Keratinocyte (primary cell): ENCODE results near the gene BMPER. TPM values are rescaled to one million over a fixed set of nuclear protein-coding genes. Genes with fewer than 3 reads are reported as not detected.

Experiments used
- DNase-seq: peaks from one replicate; pipeline ENCODE4 v3.0.0-alpha.2; 2011; ENCODE audit warnings: low read depth, missing footprints, low spot score
- FAIRE-seq: peaks from 2 replicates; lab custom pipeline; 2011; peaks lifted over from hg19 to GRCh38; lab: Jason Lieb, UNC
- H2AFZ ChIP-seq: 2 replicates; pipeline ENCODE4 v1.6.0; 2012; ENCODE audit warnings: low read length, control low read depth, inconsistent platforms; ENCODE audit not compliant: control insufficient read depth
- H3K27ac ChIP-seq: 2 replicates; pipeline ENCODE4 v1.5.1; 2011; ENCODE audit warnings: low read length; ENCODE audit not compliant: control insufficient read depth, insufficient read depth
- H3K27me3 ChIP-seq: 3 replicates; pipeline ENCODE4 v1.6.0; 2011; ENCODE audit warnings: low read length; ENCODE audit not compliant: control insufficient read depth, insufficient read depth; ENCODE audit errors: extremely low read depth
- H3K36me3 ChIP-seq, 2 experiments: 2 replicates in 1 of 2; 3 replicates in 1 of 2; pipeline ENCODE4 v1.5.1; 2011; ENCODE audit warnings: low read length in 2 of 2, mild to moderate bottlenecking in 1 of 2; ENCODE audit not compliant: control insufficient read depth in 2 of 2, insufficient read depth in 2 of 2; ENCODE audit errors: extremely low read depth in 1 of 2
- H3K4me1 ChIP-seq: 3 replicates; pipeline ENCODE4 v1.5.1; 2011; ENCODE audit warnings: low read length; ENCODE audit not compliant: control insufficient read depth, insufficient read depth; ENCODE audit errors: extremely low read depth
- H3K4me2 ChIP-seq: 3 replicates; pipeline ENCODE4 v1.6.0; 2011; ENCODE audit warnings: low read depth, low read length; ENCODE audit not compliant: control insufficient read depth, insufficient read depth; ENCODE audit errors: extremely low read depth
- H3K4me3 ChIP-seq, 3 experiments: fragments of 200-600 bp in 1 of 3; sonication (generic) in 1 of 3; 2 replicates in 2 of 3; 3 replicates in 1 of 3; pipeline ENCODE4 v1.5.1; 2011 to 2016; ENCODE audit warnings: low read length in 3 of 3, mild to moderate bottlenecking in 3 of 3, control low read depth in 2 of 3, inconsistent platforms in 1 of 3, low read depth in 1 of 3, mixed read lengths in 1 of 3, mixed run types in 1 of 3, moderate library complexity in 1 of 3; ENCODE audit not compliant: control insufficient read depth in 2 of 3, insufficient read depth in 2 of 3; ENCODE audit errors: extremely low read depth in 1 of 3
- H3K79me2 ChIP-seq: 2 replicates; pipeline ENCODE4 v1.6.0; 2012; ENCODE audit warnings: low read length; ENCODE audit not compliant: control insufficient read depth, insufficient read depth
- H3K9ac ChIP-seq: 3 replicates; pipeline ENCODE4 v1.6.0; 2011; ENCODE audit warnings: low read length; ENCODE audit not compliant: control insufficient read depth, insufficient read depth; ENCODE audit errors: extremely low read depth
- H3K9me1 ChIP-seq: 3 replicates; pipeline ENCODE4 v1.6.0; 2011; ENCODE audit warnings: low read length; ENCODE audit not compliant: control insufficient read depth, insufficient read depth; ENCODE audit errors: extremely low read depth
- H3K9me3 ChIP-seq: 2 replicates; pipeline ENCODE4 v1.5.1; 2012; ENCODE audit warnings: low read depth, low read length; ENCODE audit not compliant: control insufficient read depth
- H4K20me1 ChIP-seq: 3 replicates; pipeline ENCODE4 v1.6.0; 2011; ENCODE audit warnings: low read length; ENCODE audit not compliant: control insufficient read depth, insufficient read depth; ENCODE audit errors: extremely low read depth
- CTCF ChIP-seq, 3 experiments: IDR thresholded peaks in 1 of 3; conservative IDR thresholded peaks in 1 of 3; optimal IDR thresholded peaks in 1 of 3; 2 replicates in 2 of 3; 3 replicates in 1 of 3; pipeline versions ENCODE3 to v1.5.1; 2011; ENCODE audit warnings: low read length in 3 of 3, mild to moderate bottlenecking in 3 of 3, moderate library complexity in 2 of 3, control low read depth in 1 of 3, inconsistent platforms in 1 of 3; ENCODE audit not compliant: insufficient read depth in 2 of 3; ENCODE audit errors: extremely low read depth in 1 of 3
- EZH2 ChIP-seq: IDR thresholded peaks from one replicate; pipeline ENCODE4 v1.6.1; 2012; ENCODE audit warnings: inconsistent platforms, mild to moderate bottlenecking, low read length, moderate library complexity
- dilution Hi-C: fragments of 300-500 bp; cut with MboI; formaldehyde crosslinking; loops from one replicate; pipeline ENCODE4 v1.7.0; 2020; ENCODE audit warnings: low sequenced_read_pairs; ENCODE audit not compliant: extremely low pct_ligation_motif_present
- polyA plus RNA-seq, 5 experiments: library from polyadenylated mRNA; depleted of rRNA in 3 of 5; stranded (reverse) in 3 of 5; stranded (forward) in 1 of 5; unstranded in 1 of 5; fragments of >200 nt; gene quantifications; 1 replicate in 1 of 5; 2 replicates in 3 of 5; 3 replicates in 1 of 5; pipeline versions ENCODE4 v1.2.1 to v1.2.3, GENCODE V29; 2011 to 2012; ENCODE audit warnings: missing spikeins in 2 of 5, low read depth in 1 of 5, low replicate concordance in 1 of 5

BMPER gene
- polyA plus RNA-seq, 1 donor (not counting 4 experiments of a cell fraction or from before 2014, with no cell fraction given) = 0.67 TPM

GRCh38 chr7:34108165-34108564 lies 202.8 kb downstream of the BMPER start:
- H2AFZ ChIP-seq = no peak overlapping the region
- H3K79me2 ChIP-seq = no peaks in the 10 kb centered on the region
- H4K20me1 ChIP-seq = no peaks in the 10 kb centered on the region
- no peaks in the 10 kb centered on the region for H3K9me1 ChIP-seq
- DNase-seq = no peak
- H3K4me2 ChIP-seq = no peak overlapping the region
- no peak overlapping the region for H3K4me3 ChIP-seq
- H3K9ac ChIP-seq = no peak overlapping the region
- no peaks in the 10 kb centered on the region for H3K36me3 ChIP-seq
- no peak overlapping the region for H3K27ac ChIP-seq
- dilution Hi-C loops = no loop called here
- TF ChIP-seq EZH2 (no peak), CTCF (optimal IDR thresholded peaks at IDR 0.05 in 1 of 3, IDR thresholded peaks at IDR 0.05 in 1 of 3, conservative IDR thresholded peaks at IDR 0.05 in 1 of 3; ENCODE audit: extremely low read depth in 1 of 3, insufficient read depth in 2 of 3, low read length in 3 of 3) (no peak)
- no peaks in the 10 kb centered on the region for H3K4me1 ChIP-seq
- no peak for FAIRE-seq
- H3K9me3 ChIP-seq = no peaks in the 10 kb centered on the region
- H3K27me3 ChIP-seq = no peaks in the 10 kb centered on the region

- H3K4me2 ChIP-seq = no peak overlapping the region
- no peaks in the 10 kb centered on the region for H3K9me3 ChIP-seq
- no peaks in the 10 kb centered on the region for H3K79me2 ChIP-seq
- H3K27ac ChIP-seq = no peak overlapping the region
- H2AFZ ChIP-seq = no peak overlapping the region
- H4K20me1 ChIP-seq = no peaks in the 10 kb centered on the region
- dilution Hi-C loops = no loop called here
- TF ChIP-seq CTCF (optimal IDR thresholded peaks at IDR 0.05 in 1 of 3, IDR thresholded peaks at IDR 0.05 in 1 of 3, conservative IDR thresholded peaks at IDR 0.05 in 1 of 3; ENCODE audit: extremely low read depth in 1 of 3, insufficient read depth in 2 of 3, low read length in 3 of 3) (no peak), EZH2 (no peak)
- no peaks in the 10 kb centered on the region for H3K9me1 ChIP-seq
- no peaks in the 10 kb centered on the region for H3K4me1 ChIP-seq
- H3K9ac ChIP-seq = no peak overlapping the region
- H3K4me3 ChIP-seq = no peak overlapping the region
- no peaks in the 10 kb centered on the region for H3K27me3 ChIP-seq
- DNase-seq (no peak), FAIRE-seq (no peak)
- no peaks in the 10 kb centered on the region for H3K36me3 ChIP-seq
Measured at GRCh38 chr7:34109936-34110780, 204.8 kb downstream of the BMPER start.
